Measurements from ENCODE around the gene MGAT4A.

DNA sequence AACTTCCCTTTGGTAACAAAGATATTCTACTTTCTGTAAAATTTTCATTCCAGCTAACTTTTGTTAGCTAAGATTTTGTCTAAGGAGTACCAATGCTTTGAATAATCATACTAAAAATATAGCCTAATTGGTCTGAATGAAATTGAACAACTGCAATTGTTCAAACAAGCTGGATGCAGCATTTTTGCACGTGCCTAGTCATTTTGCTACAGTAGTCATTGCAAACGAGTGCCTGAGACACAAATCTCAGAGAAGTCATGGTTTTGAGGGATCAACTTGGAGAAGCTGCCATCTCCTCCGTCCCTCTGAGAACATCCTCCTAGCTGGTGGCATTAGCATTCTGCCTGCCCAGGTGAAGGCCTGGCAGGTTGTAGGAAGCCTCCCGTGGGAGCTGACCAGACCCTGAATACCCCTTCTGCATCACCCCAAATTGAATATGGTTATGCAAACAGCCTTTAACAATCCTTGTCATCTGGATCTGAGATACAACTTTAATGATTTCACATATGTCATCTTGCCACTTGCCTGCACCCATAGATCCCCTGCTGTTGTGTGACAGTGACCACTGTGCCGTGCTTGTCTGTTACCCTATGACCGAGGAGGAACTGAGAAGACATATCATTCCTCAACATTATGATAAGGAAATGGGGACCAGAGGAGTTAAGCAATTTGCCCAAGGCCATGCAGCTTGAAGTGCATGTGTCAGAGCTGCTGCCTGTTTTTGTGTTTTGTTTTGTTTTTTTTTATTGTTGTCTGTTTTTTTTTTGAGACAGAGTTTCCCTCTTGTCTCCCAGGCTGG, 29.1 kb upstream of the MGAT4A start:
- TF ChIP-seq, protein P1, sequence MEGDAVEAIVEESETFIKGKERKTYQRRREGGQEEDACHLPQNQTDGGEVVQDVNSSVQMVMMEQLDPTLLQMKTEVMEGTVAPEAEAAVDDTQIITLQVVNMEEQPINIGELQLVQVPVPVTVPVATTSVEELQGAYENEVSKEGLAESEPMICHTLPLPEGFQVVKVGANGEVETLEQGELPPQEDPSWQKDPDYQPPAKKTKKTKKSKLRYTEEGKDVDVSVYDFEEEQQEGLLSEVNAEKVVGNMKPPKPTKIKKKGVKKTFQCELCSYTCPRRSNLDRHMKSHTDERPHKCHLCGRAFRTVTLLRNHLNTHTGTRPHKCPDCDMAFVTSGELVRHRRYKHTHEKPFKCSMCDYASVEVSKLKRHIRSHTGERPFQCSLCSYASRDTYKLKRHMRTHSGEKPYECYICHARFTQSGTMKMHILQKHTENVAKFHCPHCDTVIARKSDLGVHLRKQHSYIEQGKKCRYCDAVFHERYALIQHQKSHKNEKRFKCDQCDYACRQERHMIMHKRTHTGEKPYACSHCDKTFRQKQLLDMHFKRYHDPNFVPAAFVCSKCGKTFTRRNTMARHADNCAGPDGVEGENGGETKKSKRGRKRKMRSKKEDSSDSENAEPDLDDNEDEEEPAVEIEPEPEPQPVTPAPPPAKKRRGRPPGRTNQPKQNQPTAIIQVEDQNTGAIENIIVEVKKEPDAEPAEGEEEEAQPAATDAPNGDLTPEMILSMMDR (IDR thresholded peaks at IDR 0.05): no peak
- TF ChIP-seq POLR2A (IDR thresholded peaks at IDR 0.05): no peak
